ENCODE data around the gene CCDC102A.
A peak's percentile ranks its signal among the peaks of the same experiment; 100 is the strongest.

Gene CCDC102A

GRCh38 chr16:57577214-57577613 is 40.8 kb upstream of the CCDC102A start:
- Histone ChIP-seq H3K9me3 (no peaks in the 10 kb centered on the region), H3K4me1 (no peaks in the 10 kb centered on the region), H3K4me3 (ENCODE audit: low read depth, low read length) (no peak overlapping the region), H3K36me3 (no peaks in the 10 kb centered on the region), H3K27me3 (no peaks in the 10 kb centered on the region)
- no peak for DNase-seq
- no peak for TF ChIP-seq CTCF (IDR thresholded peaks at IDR 0.05; ENCODE audit: low read depth, low read length)

- Histone ChIP-seq H3K4me1 (no peaks in the 10 kb centered on the region), H3K9me3 (no peaks in the 10 kb centered on the region), H3K27me3 (no peaks in the 10 kb centered on the region), H3K4me3 (ENCODE audit: low read depth, low read length) (no peak overlapping the region), H3K36me3 (no peaks in the 10 kb centered on the region)
- peak; percentile 99 for TF ChIP-seq CTCF (IDR thresholded peaks at IDR 0.05; ENCODE audit: low read depth, low read length)
- DNase-seq: peak; percentile 81
Measured at GRCh38 chr16:57576429-57576870, 40.1 kb upstream of the CCDC102A start.

- no peak for DNase-seq
- no peak for TF ChIP-seq CTCF (IDR thresholded peaks at IDR 0.05; ENCODE audit: low read depth, low read length)
- no peaks in the 10 kb centered on the region for H3K4me1 ChIP-seq
- H3K27me3 ChIP-seq: no peaks in the 10 kb centered on the region
- H3K36me3 ChIP-seq: no peaks in the 10 kb centered on the region
- no peaks in the 10 kb centered on the region for H3K9me3 ChIP-seq
- H3K4me3 ChIP-seq (ENCODE audit: low read depth, low read length): no peak overlapping the region
Measured at GRCh38 chr16:57575468-57576277, 39.3 kb upstream of the CCDC102A start.

- no peaks in the 10 kb centered on the region for H3K36me3 ChIP-seq
- H3K4me1 ChIP-seq: no peaks in the 10 kb centered on the region
- no peak for DNase-seq
- no peaks in the 10 kb centered on the region for H3K27me3 ChIP-seq
- no peak overlapping the region for H3K4me3 ChIP-seq (ENCODE audit: low read depth, low read length)
- H3K9me3 ChIP-seq: no peaks in the 10 kb centered on the region; the same call in 1 of the 2 replicates
- no peak for TF ChIP-seq CTCF (IDR thresholded peaks at IDR 0.05; ENCODE audit: low read depth, low read length)
Measured at GRCh38 chr16:57574646-57575467, 38.5 kb upstream of the CCDC102A start.

GRCh38 chr16:57574086-57574485 is 37.7 kb upstream of the CCDC102A start:
- Histone ChIP-seq H3K4me3 (ENCODE audit: low read depth, low read length) (no peak overlapping the region), H3K4me1 (no peaks in the 10 kb centered on the region), H3K27me3 (no peaks in the 10 kb centered on the region), H3K36me3 (no peaks in the 10 kb centered on the region), H3K9me3 (no peaks in the 10 kb centered on the region; the same call in 1 of the 2 replicates)
- no peak for TF ChIP-seq CTCF (IDR thresholded peaks at IDR 0.05; ENCODE audit: low read depth, low read length)
- DNase-seq: no peak

All from BE2C (cell line).